Measurements from ENCODE around the gene ERP29.

DNA sequence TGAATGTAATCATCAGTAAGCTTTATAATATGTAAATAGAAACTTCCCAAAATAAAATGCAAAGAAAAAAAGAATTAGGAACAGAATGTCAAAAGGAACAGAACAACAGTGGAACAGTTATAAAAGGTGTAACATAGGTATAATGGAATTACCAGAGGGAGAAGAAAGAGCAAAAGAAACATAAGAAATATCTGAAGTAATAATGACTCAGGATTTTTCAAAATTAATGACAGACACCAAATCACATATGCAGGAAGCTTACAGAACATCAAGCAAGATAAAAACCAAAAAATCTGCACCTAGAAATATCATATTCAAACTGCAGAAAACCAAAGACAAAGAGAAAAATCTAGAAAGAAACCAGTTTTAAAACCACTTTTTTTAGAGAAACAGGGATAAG, 36.4 kb upstream of the ERP29 start:
- TF ChIP-seq, protein P1, sequence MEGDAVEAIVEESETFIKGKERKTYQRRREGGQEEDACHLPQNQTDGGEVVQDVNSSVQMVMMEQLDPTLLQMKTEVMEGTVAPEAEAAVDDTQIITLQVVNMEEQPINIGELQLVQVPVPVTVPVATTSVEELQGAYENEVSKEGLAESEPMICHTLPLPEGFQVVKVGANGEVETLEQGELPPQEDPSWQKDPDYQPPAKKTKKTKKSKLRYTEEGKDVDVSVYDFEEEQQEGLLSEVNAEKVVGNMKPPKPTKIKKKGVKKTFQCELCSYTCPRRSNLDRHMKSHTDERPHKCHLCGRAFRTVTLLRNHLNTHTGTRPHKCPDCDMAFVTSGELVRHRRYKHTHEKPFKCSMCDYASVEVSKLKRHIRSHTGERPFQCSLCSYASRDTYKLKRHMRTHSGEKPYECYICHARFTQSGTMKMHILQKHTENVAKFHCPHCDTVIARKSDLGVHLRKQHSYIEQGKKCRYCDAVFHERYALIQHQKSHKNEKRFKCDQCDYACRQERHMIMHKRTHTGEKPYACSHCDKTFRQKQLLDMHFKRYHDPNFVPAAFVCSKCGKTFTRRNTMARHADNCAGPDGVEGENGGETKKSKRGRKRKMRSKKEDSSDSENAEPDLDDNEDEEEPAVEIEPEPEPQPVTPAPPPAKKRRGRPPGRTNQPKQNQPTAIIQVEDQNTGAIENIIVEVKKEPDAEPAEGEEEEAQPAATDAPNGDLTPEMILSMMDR (IDR thresholded peaks at IDR 0.05): no peak
- TF ChIP-seq POLR2A (IDR thresholded peaks at IDR 0.05): no peak
